ENCODE results near the gene CKMT1B. TPM values are rescaled to one million over a fixed set of nuclear protein-coding genes. Genes with fewer than 3 reads are reported as not detected.
"Not testable (repeated sequence)": the region's sequence is repeated elsewhere in the genome, so short reads cannot be mapped to it uniquely, and the experiment has no call there.

Gene CKMT1B
- total RNA-seq, 1 donor from 2014 or later = 12.8 TPM

DNA sequence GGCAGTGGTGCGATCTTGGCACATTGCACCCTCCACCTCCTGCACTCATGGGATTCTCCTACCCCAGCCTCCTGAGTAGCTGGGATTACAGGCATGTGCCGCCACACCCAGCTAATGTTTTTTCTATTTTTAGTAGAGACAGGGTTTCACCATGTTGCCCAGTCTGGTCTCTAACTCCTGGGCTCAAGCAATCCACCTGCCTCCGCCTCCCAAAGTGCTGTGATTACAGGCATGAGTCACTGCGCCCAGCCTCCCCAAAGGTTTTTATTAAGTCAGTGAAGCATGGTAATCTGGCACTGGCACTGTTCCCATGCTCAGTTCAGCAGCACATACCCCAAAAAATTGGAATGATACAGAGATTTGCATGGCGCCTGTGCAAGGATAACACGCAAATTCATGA is 8.4 kb downstream of the CKMT1B start:
- not testable (repeated sequence) for H3K4me1 Mint-ChIP-seq (ENCODE audit: unreplicated experiment); DNase-seq (ENCODE audit: low spot score); H3K27ac Mint-ChIP-seq (ENCODE audit: unreplicated experiment); H3K9me3 Mint-ChIP-seq (ENCODE audit: unreplicated experiment); H3K4me3 Mint-ChIP-seq (ENCODE audit: unreplicated experiment); H3K36me3 Mint-ChIP-seq (ENCODE audit: low read depth, unreplicated experiment); H3K27me3 Mint-ChIP-seq (ENCODE audit: unreplicated experiment)

DNA sequence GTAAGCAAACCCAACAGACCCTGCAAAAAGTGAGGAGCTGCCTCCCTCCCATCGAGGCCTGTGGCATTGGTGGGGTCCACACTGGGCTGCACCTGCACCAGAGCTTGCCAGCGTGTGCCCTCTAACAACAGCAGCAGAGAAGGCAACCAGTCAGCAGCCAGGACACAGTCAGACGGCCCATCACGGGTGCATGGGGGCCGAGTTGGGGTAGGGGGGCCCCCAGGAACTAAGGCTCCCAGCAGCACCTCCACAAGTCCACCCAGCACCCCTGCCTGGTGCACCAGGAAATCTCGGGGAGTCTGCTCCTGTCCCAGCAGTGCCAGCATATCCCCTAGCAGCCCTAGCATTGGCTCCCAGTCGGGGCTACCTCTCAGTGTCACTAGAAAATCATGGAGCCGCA is 23.9 kb downstream of the CKMT1B start:
- not testable (repeated sequence) for H3K27ac Mint-ChIP-seq (ENCODE audit: unreplicated experiment); H3K4me1 Mint-ChIP-seq (ENCODE audit: unreplicated experiment); H3K27me3 Mint-ChIP-seq (ENCODE audit: unreplicated experiment); H3K4me3 Mint-ChIP-seq (ENCODE audit: unreplicated experiment); H3K36me3 Mint-ChIP-seq (ENCODE audit: low read depth, unreplicated experiment); H3K9me3 Mint-ChIP-seq (ENCODE audit: unreplicated experiment); DNase-seq (ENCODE audit: low spot score)

DNA sequence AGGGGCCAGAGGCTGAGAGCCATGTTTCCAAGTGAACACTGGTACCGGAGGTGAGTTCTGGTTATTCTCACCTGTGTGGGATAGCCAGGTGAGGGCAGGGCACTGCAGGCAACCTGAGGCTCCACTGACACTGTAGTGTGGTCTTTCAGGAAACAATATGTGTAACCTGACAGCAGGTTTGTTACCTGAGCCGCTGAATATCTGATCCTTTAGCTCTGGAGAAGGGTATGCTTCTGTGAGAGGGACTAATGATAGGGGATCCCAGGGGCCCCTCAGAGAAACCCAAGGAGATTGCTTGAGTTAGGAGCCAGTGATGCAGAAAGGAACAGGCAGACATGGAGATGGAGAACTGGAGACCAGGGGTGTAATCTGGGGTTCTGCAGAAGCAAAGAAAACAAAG is 24.9 kb downstream of the CKMT1B start, which contains the start of gene STRC:
TSS of gene STRC (minus strand) at position 101 of the 400 bp plus-strand sequence. CDS start at position 23, 78 bp downstream.
- not testable (repeated sequence) for H3K27ac Mint-ChIP-seq (ENCODE audit: unreplicated experiment)

DNA sequence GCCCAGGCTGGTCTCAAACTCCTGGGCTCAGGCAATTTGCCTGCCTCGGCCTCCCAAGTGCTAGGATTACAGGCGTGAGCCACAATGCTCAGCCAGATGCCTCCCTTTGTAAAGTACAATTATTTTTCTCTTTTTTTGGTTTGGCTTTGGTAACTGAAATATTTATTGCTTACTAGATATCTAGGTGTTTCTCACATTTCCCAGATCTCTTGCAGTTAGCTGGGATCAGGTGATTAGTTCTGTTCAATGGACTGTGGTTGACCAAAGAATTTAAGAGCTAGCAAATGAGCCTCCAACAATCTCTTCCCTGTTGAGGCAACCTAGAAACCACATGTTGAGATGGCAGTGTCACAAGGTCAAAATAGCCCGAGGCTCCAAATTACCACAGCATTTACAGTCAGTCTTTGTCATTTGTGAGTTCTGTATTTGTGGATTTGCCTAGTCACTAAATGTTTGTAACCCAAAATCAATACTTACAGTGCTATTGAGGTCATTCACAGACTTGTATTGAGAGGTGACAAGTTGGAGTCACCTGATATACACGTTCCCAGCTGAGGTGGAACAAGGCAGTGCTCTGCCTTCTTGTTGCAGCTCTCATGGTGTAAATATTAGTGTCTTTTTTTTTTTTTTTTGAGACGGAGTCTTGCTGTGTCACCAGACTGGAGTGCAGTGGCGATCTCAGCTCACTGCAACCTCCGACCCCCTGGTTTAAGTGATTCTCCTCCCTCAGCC is 28.4 kb downstream of the CKMT1B start:
- not testable (repeated sequence) for H3K27me3 Mint-ChIP-seq (ENCODE audit: unreplicated experiment); DNase-seq (ENCODE audit: low spot score); H3K4me1 Mint-ChIP-seq (ENCODE audit: unreplicated experiment); H3K9me3 Mint-ChIP-seq (ENCODE audit: unreplicated experiment); H3K27ac Mint-ChIP-seq (ENCODE audit: unreplicated experiment); H3K4me3 Mint-ChIP-seq (ENCODE audit: unreplicated experiment); H3K36me3 Mint-ChIP-seq (ENCODE audit: low read depth, unreplicated experiment)

More for the DNA sequence above, 24.9 kb downstream of the CKMT1B start, which contains the start of gene STRC:
- H3K4me1 Mint-ChIP-seq (ENCODE audit: unreplicated experiment); H3K36me3 Mint-ChIP-seq (ENCODE audit: low read depth, unreplicated experiment); H3K4me3 Mint-ChIP-seq (ENCODE audit: unreplicated experiment); DNase-seq (ENCODE audit: low spot score); H3K9me3 Mint-ChIP-seq (ENCODE audit: unreplicated experiment); H3K27me3 Mint-ChIP-seq (ENCODE audit: unreplicated experiment): not testable (repeated sequence)

DNA sequence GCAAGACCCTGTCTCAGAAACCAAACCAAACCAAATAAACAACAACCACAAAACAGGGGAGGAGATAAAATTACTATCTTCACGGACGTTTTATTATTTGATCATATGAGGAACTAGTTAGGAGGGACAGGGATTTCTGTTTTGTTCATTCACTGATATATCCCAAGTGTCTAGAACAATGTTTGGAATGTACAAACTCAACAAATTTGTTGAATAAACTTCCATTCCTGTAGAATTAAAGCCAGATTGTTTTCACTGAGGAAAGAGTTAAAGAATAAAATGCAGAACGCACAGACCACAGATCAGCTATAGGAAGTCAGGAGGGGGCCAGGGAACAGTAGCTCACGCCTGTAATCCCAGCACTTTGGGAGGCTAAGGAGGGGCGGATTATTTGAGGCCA is 31.3 kb downstream of the CKMT1B start:
- TF ChIP-seq, protein P1, sequence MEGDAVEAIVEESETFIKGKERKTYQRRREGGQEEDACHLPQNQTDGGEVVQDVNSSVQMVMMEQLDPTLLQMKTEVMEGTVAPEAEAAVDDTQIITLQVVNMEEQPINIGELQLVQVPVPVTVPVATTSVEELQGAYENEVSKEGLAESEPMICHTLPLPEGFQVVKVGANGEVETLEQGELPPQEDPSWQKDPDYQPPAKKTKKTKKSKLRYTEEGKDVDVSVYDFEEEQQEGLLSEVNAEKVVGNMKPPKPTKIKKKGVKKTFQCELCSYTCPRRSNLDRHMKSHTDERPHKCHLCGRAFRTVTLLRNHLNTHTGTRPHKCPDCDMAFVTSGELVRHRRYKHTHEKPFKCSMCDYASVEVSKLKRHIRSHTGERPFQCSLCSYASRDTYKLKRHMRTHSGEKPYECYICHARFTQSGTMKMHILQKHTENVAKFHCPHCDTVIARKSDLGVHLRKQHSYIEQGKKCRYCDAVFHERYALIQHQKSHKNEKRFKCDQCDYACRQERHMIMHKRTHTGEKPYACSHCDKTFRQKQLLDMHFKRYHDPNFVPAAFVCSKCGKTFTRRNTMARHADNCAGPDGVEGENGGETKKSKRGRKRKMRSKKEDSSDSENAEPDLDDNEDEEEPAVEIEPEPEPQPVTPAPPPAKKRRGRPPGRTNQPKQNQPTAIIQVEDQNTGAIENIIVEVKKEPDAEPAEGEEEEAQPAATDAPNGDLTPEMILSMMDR (IDR thresholded peaks at IDR 0.05; ENCODE audit: unreplicated experiment) = no peak
- Mint-ChIP-seq H3K9me3 (ENCODE audit: unreplicated experiment) (no peaks in the 10 kb centered on the region), H3K27me3 (ENCODE audit: unreplicated experiment) (peaks cover 2% of the 10 kb centered on the region), H3K4me1 (ENCODE audit: unreplicated experiment) (no peaks in the 10 kb centered on the region), H3K27ac (ENCODE audit: unreplicated experiment) (no peak overlapping the region), H3K4me3 (ENCODE audit: unreplicated experiment) (no peak overlapping the region), H3K36me3 (ENCODE audit: low read depth, unreplicated experiment) (no peaks in the 10 kb centered on the region)
- no peak for DNase-seq (ENCODE audit: low spot score)

DNA sequence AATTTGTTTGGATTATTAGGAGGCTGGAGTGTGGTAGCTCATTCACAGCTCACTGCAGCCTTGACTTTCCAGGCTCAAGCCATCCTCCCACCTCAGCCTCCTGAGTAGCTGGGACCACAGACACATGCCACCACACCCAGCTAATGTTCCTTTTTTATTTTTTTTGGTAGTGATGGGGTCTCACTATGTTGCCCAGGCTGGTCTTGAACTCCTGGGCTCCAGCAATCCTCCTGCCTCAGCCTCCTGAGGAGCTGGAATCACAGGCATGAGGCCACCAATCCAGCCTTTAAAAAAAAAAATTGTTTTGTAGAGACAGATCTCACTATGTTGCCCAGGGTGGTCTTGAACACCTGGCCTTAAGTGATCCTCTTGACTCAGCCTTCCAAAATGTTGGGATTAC is 33.1 kb downstream of the CKMT1B start:
- H3K9me3 Mint-ChIP-seq (ENCODE audit: unreplicated experiment); H3K4me1 Mint-ChIP-seq (ENCODE audit: unreplicated experiment); H3K27ac Mint-ChIP-seq (ENCODE audit: unreplicated experiment); DNase-seq (ENCODE audit: low spot score); H3K36me3 Mint-ChIP-seq (ENCODE audit: low read depth, unreplicated experiment); H3K27me3 Mint-ChIP-seq (ENCODE audit: unreplicated experiment); H3K4me3 Mint-ChIP-seq (ENCODE audit: unreplicated experiment): not testable (repeated sequence)

DNA sequence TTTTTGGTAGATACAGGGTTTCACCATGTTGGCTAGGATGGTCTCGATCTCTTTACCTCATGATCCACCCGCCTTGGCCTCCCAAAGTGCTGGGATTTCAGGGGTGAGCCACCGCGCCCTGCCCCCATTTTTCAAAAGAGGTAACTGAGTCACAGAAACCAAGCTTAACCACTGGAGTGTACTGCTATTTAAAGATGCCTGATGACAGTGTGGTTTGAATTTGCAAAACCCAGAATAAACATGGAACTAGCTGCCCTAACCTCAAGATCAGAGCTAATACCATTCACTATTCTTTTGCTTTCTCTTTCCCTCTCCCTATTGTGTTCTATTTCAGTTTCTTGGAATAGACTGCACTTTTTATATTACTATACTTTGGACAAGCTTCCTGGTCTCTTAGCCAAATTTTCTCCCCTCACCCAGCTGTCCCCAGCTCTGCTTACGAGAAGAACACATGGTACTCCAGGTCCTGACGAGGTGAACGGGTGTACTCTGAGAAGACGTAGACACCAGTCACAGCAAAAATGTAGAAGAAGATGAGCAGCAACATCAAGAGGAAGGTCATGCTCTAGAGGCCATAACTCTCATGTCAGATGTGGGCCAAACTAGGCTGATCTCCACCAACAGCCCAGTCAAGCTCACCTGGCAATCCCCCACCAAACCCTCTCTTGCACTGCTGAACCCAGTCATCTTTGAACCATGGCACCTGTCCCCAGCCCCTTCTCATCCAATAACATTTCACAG is 44.8 kb downstream of the CKMT1B start:
- H3K4me1 Mint-ChIP-seq (ENCODE audit: unreplicated experiment); DNase-seq (ENCODE audit: low spot score); H3K27ac Mint-ChIP-seq (ENCODE audit: unreplicated experiment); H3K9me3 Mint-ChIP-seq (ENCODE audit: unreplicated experiment); H3K4me3 Mint-ChIP-seq (ENCODE audit: unreplicated experiment); H3K36me3 Mint-ChIP-seq (ENCODE audit: low read depth, unreplicated experiment); H3K27me3 Mint-ChIP-seq (ENCODE audit: unreplicated experiment): not testable (repeated sequence)

Other genes starting within 250 kb of the CKMT1B start
- gene ZSCAN29, start 223.0 kb upstream of the CKMT1B start, total RNA-seq (ENCODE audit: unreplicated experiment) = 45.5 TPM
- 14.6 TPM for gene TUBGCP4, start 222.9 kb upstream of the CKMT1B start, total RNA-seq (ENCODE audit: unreplicated experiment)
- gene TP53BP1, start 100.9 kb upstream of the CKMT1B start, total RNA-seq (ENCODE audit: unreplicated experiment) = 97.5 TPM
- 1.8 TPM for gene MAP1A, start 76.4 kb upstream of the CKMT1B start, total RNA-seq (ENCODE audit: unreplicated experiment)
- gene PPIP5K1, start 3.8 kb upstream of the CKMT1B start, total RNA-seq (ENCODE audit: unreplicated experiment) = 26.9 TPM
- gene STRC, start 24.8 kb downstream of the CKMT1B start, total RNA-seq (ENCODE audit: unreplicated experiment) = 1.2 TPM
- gene CATSPER2, start 54.8 kb downstream of the CKMT1B start, total RNA-seq (ENCODE audit: unreplicated experiment) = 1.9 TPM
- 9.4 TPM for gene CKMT1A, start 99.8 kb downstream of the CKMT1B start, total RNA-seq (ENCODE audit: unreplicated experiment)
- 655 TPM for gene PDIA3, start 152.4 kb downstream of the CKMT1B start, total RNA-seq (ENCODE audit: unreplicated experiment)
- gene ELL3, start 182.9 kb downstream of the CKMT1B start, total RNA-seq (ENCODE audit: unreplicated experiment) = 1.9 TPM
- gene SERF2, start 198.3 kb downstream of the CKMT1B start, total RNA-seq (ENCODE audit: unreplicated experiment) = 845 TPM
- not detected for gene SERINC4, start 206.2 kb downstream of the CKMT1B start, total RNA-seq (ENCODE audit: unreplicated experiment)
- 6.5 TPM for gene HYPK, start 206.6 kb downstream of the CKMT1B start, total RNA-seq (ENCODE audit: unreplicated experiment)
- 28.6 TPM for gene MFAP1, start 230.7 kb downstream of the CKMT1B start, total RNA-seq (ENCODE audit: unreplicated experiment)
- gene WDR76, start 233.0 kb downstream of the CKMT1B start, total RNA-seq (ENCODE audit: unreplicated experiment) = 4.8 TPM